Measurements from ENCODE around the gene ETFB. TPM values are rescaled to one million over a fixed set of nuclear protein-coding genes. Genes with fewer than 3 reads are reported as not detected.

ETFB gene
- total RNA-seq, 1 experiment from 2014 or later, result 237 TPM

- Histone ChIP-seq H3K27me3 (no peaks in the 10 kb centered on the region), H3K4me3 (no peak overlapping the region), H3K9me3 (no peaks in the 10 kb centered on the region), H3K36me3 (no peaks in the 10 kb centered on the region)
- DNase-seq, result no peak
These were observed 70.6 kb downstream of the ETFB start for GRCh38 chr19:51295382-51296126.

Other genes with a start within 250 kb of the ETFB start
- not detected in 2 replicates for gene SIGLEC9, start 241.5 kb downstream of the ETFB start, total RNA-seq (2014; rRNA removed; shearing (Covaris generic); ENCODE audit: low replicate concordance)
- gene SIGLEC7, start 224.1 kb downstream of the ETFB start, total RNA-seq (2014; rRNA removed; shearing (Covaris generic); ENCODE audit: low replicate concordance), result not detected in 2 replicates
- gene CD33, start 141.3 kb downstream of the ETFB start, total RNA-seq (2014; rRNA removed; shearing (Covaris generic); ENCODE audit: low replicate concordance), result 0.22 and 3.8 TPM in 2 replicates
- not detected in 2 replicates for gene SIGLECL1, start 115.3 kb downstream of the ETFB start, total RNA-seq (2014; rRNA removed; shearing (Covaris generic); ENCODE audit: low replicate concordance)
- not detected in 2 replicates for gene IGLON5, start 54.7 kb downstream of the ETFB start, total RNA-seq (2014; rRNA removed; shearing (Covaris generic); ENCODE audit: low replicate concordance)
- gene VSIG10L, start 24.2 kb downstream of the ETFB start, total RNA-seq (2014; rRNA removed; shearing (Covaris generic); ENCODE audit: low replicate concordance), result 0.10 and 0.95 TPM in 2 replicates
- not detected in 2 replicates for gene CLDND2, start 2.6 kb upstream of the ETFB start, total RNA-seq (2014; rRNA removed; shearing (Covaris generic); ENCODE audit: low replicate concordance)
- gene NKG7, start 6.3 kb upstream of the ETFB start, total RNA-seq (2014; rRNA removed; shearing (Covaris generic); ENCODE audit: low replicate concordance), result not detected in 2 replicates
- gene LIM2, start 21.6 kb upstream of the ETFB start, total RNA-seq (2014; rRNA removed; shearing (Covaris generic); ENCODE audit: low replicate concordance), result not detected in 2 replicates
- not detected in 2 replicates for gene C19orf84, start 24.2 kb upstream of the ETFB start, total RNA-seq (2014; rRNA removed; shearing (Covaris generic); ENCODE audit: low replicate concordance)
- gene SIGLEC10, start 51.3 kb upstream of the ETFB start, total RNA-seq (2014; rRNA removed; shearing (Covaris generic); ENCODE audit: low replicate concordance), result not detected in 2 replicates
- gene SIGLEC8, start 92.1 kb upstream of the ETFB start, total RNA-seq (2014; rRNA removed; shearing (Covaris generic); ENCODE audit: low replicate concordance), result not detected in 2 replicates
- not detected in 2 replicates for gene CEACAM18, start 112.2 kb upstream of the ETFB start, total RNA-seq (2014; rRNA removed; shearing (Covaris generic); ENCODE audit: low replicate concordance)
- gene SIGLEC12, start 135.4 kb upstream of the ETFB start, total RNA-seq (2014; rRNA removed; shearing (Covaris generic); ENCODE audit: low replicate concordance), result not detected in 2 replicates
- gene SIGLEC6, start 165.3 kb upstream of the ETFB start, total RNA-seq (2014; rRNA removed; shearing (Covaris generic); ENCODE audit: low replicate concordance), result not detected in 2 replicates
- 2.9 and 10.9 TPM in 2 replicates for gene ZNF175, start 204.9 kb upstream of the ETFB start, total RNA-seq (2014; rRNA removed; shearing (Covaris generic); ENCODE audit: low replicate concordance)